Stimulated activated naive CD8-positive, alpha-beta T cell treated with anti-CD3 and anti-CD28 coated beads, Interleukin-15, Interleukin-2, amounts not matched to agents 100 ng/mL and 50 ng/mL, for 24 hours (primary cell): ENCODE results near the gene RXRG.

ENCODE experiments used
- H3K27ac Mint-ChIP-seq: one replicate; pipeline ENCODE4 v1.8.0; 2021; ENCODE audit warnings: mild to moderate bottlenecking, mixed read lengths
- H3K27me3 Mint-ChIP-seq: one replicate; pipeline ENCODE4 v1.8.0; 2021; ENCODE audit warnings: mixed read lengths
- H3K36me3 Mint-ChIP-seq: one replicate; pipeline ENCODE4 v1.8.0; 2021; ENCODE audit warnings: low read depth, mixed read lengths
- H3K4me1 Mint-ChIP-seq: one replicate; pipeline ENCODE4 v1.8.0; 2021; ENCODE audit warnings: low read depth, mixed read lengths
- H3K4me3 Mint-ChIP-seq: one replicate; pipeline ENCODE4 v1.8.0; 2021; ENCODE audit warnings: mild to moderate bottlenecking, mixed read lengths
- H3K9me3 Mint-ChIP-seq: one replicate; pipeline ENCODE4 v1.8.0; 2021; ENCODE audit warnings: mixed read lengths

Gene RXRG

GRCh38 chr1:165444897-165445370 lies at the start of gene RXRG:
Gene RXRG, minus strand, starts transcription at chr1:165445126. Its CDS starts 233 bp downstream, at chr1:165444893.
- Mint-ChIP-seq H3K9me3 (no peaks in the 10 kb centered on the region), H3K4me3 (no peak within 1 kb of the TSS), H3K4me1 (no peaks in the 10 kb centered on the region), H3K36me3 (no peaks in the 10 kb centered on the region), H3K27me3 (peaks cover 45% of the 10 kb centered on the region), H3K27ac (no peak within 1 kb of the TSS)

GRCh38 chr1:165492845-165493373 lies 48.0 kb upstream of the RXRG start:
- Mint-ChIP-seq H3K36me3 (no peaks in the 10 kb centered on the region), H3K4me3 (no peak overlapping the region), H3K4me1 (no peaks in the 10 kb centered on the region), H3K27ac (no peak overlapping the region), H3K27me3 (peaks cover 30% of the 10 kb centered on the region), H3K9me3 (no peaks in the 10 kb centered on the region)

DNA sequence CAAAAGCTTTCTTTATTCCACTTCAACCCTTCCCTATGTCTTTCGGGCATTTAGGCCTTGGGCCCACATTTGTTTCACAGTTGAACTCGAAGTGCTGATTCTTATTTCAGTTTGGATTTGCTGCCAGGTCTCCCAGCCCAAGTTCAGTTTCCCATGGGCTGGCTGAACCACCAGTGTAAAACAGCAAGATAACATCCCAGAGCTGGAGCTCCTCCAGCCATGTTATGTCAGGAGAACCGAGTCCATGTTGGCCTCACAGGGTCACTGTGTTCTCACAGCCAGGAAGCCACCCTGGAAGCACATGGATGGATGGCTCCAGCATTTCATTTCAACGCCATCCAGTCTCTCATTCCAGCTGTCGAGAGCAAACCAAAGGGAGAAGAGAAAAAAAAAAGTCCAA lies 45.2 kb upstream of the RXRG start:
- Mint-ChIP-seq H3K4me3 (no peak overlapping the region), H3K9me3 (no peaks in the 10 kb centered on the region), H3K36me3 (no peaks in the 10 kb centered on the region), H3K27ac (no peak overlapping the region), H3K4me1 (no peaks in the 10 kb centered on the region), H3K27me3 (peaks cover 33% of the 10 kb centered on the region)

GRCh38 chr1:165487921-165488320 lies 43.0 kb upstream of the RXRG start:
- H3K27ac Mint-ChIP-seq: no peak overlapping the region
- peaks cover 7% of the 10 kb centered on the region for H3K4me1 Mint-ChIP-seq
- no peaks in the 10 kb centered on the region for H3K36me3 Mint-ChIP-seq
- H3K9me3 Mint-ChIP-seq: no peaks in the 10 kb centered on the region
- peaks cover 27% of the 10 kb centered on the region for H3K27me3 Mint-ChIP-seq
- H3K4me3 Mint-ChIP-seq: no peak overlapping the region

GRCh38 chr1:165486663-165487062 lies 41.7 kb upstream of the RXRG start:
- no peak overlapping the region for H3K4me3 Mint-ChIP-seq
- H3K9me3 Mint-ChIP-seq: no peaks in the 10 kb centered on the region
- peaks cover 17% of the 10 kb centered on the region for H3K4me1 Mint-ChIP-seq
- H3K36me3 Mint-ChIP-seq: no peaks in the 10 kb centered on the region
- no peak overlapping the region for H3K27ac Mint-ChIP-seq
- peaks cover 23% of the 10 kb centered on the region for H3K27me3 Mint-ChIP-seq

DNA sequence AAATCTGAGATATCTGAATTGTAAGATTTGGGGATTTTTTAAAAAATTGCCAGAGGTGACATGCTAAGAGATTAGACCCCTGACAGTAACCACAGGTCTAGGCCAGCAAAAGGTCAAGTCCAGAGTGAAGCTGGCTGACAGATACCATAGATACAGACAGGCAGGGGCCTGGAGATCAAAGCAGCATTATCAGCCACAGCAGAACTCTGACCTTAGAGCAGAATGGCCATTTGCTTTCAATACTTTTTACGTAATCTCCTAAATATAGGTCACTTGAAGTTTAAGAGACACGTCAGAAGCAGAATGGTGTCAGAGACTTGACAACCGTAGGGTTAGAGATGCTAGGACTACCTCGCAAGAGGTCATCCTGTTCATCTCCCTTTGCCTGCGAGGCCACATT lies 40.8 kb upstream of the RXRG start:
- Mint-ChIP-seq H3K4me3 (no peak overlapping the region), H3K27me3 (peaks cover 17% of the 10 kb centered on the region), H3K4me1 (peaks cover 17% of the 10 kb centered on the region), H3K9me3 (no peaks in the 10 kb centered on the region), H3K27ac (no peak overlapping the region), H3K36me3 (no peaks in the 10 kb centered on the region)

GRCh38 chr1:165484532-165484931 lies 39.6 kb upstream of the RXRG start:
- H3K36me3 Mint-ChIP-seq: no peaks in the 10 kb centered on the region
- H3K4me3 Mint-ChIP-seq: no peak overlapping the region
- no peaks in the 10 kb centered on the region for H3K9me3 Mint-ChIP-seq
- peaks cover 15% of the 10 kb centered on the region for H3K27me3 Mint-ChIP-seq
- H3K27ac Mint-ChIP-seq: no peak overlapping the region
- H3K4me1 Mint-ChIP-seq: peaks cover 17% of the 10 kb centered on the region

GRCh38 chr1:165483412-165483811 lies 38.5 kb upstream of the RXRG start:
- no peak overlapping the region for H3K27ac Mint-ChIP-seq
- H3K9me3 Mint-ChIP-seq: no peaks in the 10 kb centered on the region
- no peak overlapping the region for H3K4me3 Mint-ChIP-seq
- peaks cover 23% of the 10 kb centered on the region for H3K27me3 Mint-ChIP-seq
- H3K36me3 Mint-ChIP-seq: no peaks in the 10 kb centered on the region
- H3K4me1 Mint-ChIP-seq: peaks cover 17% of the 10 kb centered on the region

DNA sequence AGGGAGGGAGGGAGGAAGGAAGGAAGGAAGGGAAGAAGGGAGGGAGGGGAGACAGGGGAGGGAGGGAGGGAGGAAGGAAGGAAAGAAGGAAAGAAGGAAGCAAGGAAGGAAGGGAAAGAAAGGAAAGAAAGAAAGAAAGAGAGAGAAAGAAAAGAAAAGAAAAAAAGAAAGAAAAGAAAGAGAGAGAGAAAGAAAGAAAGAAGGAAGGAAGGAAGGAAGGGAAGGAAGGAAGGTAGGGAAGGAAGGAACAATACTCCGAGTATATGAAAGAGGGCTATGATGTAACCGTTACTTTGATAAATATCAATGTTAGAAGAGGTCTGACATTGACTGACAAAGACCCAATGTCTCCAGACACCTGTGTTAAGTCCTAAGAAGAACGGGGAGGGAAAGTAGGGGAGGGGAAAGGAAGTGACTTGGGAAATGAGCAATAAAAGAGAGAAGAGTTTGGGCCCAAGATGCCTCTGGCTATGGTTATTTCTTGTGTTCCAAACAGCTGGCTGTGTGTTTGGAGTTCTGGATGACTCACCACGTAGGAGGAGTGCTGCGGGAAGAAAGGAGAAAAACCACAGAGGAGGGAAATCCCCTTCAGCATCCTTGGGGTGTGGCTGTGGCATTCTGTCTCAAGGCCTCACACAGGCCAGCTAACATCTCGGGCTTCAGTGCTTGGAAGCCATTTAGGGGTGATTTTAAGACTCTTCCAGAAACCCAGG lies 37.0 kb upstream of the RXRG start:
- Mint-ChIP-seq H3K36me3 (no peaks in the 10 kb centered on the region), H3K9me3 (no peaks in the 10 kb centered on the region), H3K27me3 (peaks cover 23% of the 10 kb centered on the region), H3K27ac (no peak overlapping the region), H3K4me3 (no peak overlapping the region), H3K4me1 (peaks cover 17% of the 10 kb centered on the region)

GRCh38 chr1:165476776-165477175 lies 31.9 kb upstream of the RXRG start:
- H3K27ac Mint-ChIP-seq: no peak overlapping the region
- peaks cover 28% of the 10 kb centered on the region for H3K27me3 Mint-ChIP-seq
- no peak overlapping the region for H3K4me3 Mint-ChIP-seq
- no peaks in the 10 kb centered on the region for H3K9me3 Mint-ChIP-seq
- no peaks in the 10 kb centered on the region for H3K36me3 Mint-ChIP-seq
- no peaks in the 10 kb centered on the region for H3K4me1 Mint-ChIP-seq

DNA sequence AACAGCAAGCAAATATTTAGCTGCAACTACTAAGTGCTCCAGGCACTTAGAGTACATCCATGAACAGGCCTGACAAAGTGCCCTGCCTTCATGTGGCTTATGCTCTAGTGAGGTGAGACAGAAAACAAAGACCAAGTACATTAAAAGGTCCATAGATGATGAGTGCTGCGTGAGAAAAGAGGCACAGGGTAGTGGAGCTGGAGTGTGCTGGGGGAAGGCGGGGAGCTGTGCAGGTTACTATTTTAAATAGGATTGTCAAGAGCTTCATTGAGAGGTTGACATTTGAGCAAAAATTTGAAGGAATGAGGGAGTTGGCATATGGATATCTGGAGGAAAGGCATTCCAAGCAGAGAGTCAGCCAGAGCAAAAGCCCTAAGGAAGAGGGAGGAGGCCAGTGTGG lies 29.3 kb upstream of the RXRG start:
- no peak overlapping the region for H3K27ac Mint-ChIP-seq
- H3K4me3 Mint-ChIP-seq: no peak overlapping the region
- H3K9me3 Mint-ChIP-seq: no peaks in the 10 kb centered on the region
- H3K27me3 Mint-ChIP-seq: peaks cover 28% of the 10 kb centered on the region
- no peaks in the 10 kb centered on the region for H3K4me1 Mint-ChIP-seq
- no peaks in the 10 kb centered on the region for H3K36me3 Mint-ChIP-seq

GRCh38 chr1:165473081-165473480 lies 28.2 kb upstream of the RXRG start:
- Mint-ChIP-seq H3K36me3 (no peaks in the 10 kb centered on the region), H3K4me3 (no peak overlapping the region), H3K27me3 (peaks cover 25% of the 10 kb centered on the region), H3K27ac (no peak overlapping the region), H3K9me3 (no peaks in the 10 kb centered on the region), H3K4me1 (no peaks in the 10 kb centered on the region)

- Mint-ChIP-seq H3K27me3 (peaks cover 23% of the 10 kb centered on the region), H3K4me1 (no peaks in the 10 kb centered on the region), H3K36me3 (no peaks in the 10 kb centered on the region), H3K9me3 (no peaks in the 10 kb centered on the region), H3K4me3 (no peak overlapping the region), H3K27ac (no peak overlapping the region)
These were observed 23.9 kb upstream of the RXRG start for GRCh38 chr1:165468726-165469249.

DNA sequence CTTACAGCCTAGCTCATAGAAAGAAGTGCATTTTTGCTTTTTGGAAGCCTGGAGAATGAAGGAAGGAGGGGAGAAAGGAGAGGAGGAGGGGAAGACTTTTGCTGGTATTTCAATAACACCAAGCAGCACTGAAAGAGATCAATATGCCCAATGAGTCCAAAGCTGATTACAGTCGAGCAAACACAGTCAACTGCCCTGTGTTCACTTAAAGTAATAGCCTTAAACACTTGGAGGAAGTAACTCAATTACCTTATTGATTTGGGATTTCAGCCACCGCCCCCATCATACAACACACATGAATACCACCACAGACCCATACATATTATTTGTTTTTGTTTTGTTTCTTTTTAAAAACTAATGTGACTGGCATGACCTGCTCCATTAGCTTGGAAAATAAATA lies 23.3 kb upstream of the RXRG start:
- H3K4me1 Mint-ChIP-seq: no peaks in the 10 kb centered on the region
- H3K27me3 Mint-ChIP-seq: peaks cover 23% of the 10 kb centered on the region
- no peak overlapping the region for H3K4me3 Mint-ChIP-seq
- no peak overlapping the region for H3K27ac Mint-ChIP-seq
- H3K9me3 Mint-ChIP-seq: no peaks in the 10 kb centered on the region
- H3K36me3 Mint-ChIP-seq: no peaks in the 10 kb centered on the region

DNA sequence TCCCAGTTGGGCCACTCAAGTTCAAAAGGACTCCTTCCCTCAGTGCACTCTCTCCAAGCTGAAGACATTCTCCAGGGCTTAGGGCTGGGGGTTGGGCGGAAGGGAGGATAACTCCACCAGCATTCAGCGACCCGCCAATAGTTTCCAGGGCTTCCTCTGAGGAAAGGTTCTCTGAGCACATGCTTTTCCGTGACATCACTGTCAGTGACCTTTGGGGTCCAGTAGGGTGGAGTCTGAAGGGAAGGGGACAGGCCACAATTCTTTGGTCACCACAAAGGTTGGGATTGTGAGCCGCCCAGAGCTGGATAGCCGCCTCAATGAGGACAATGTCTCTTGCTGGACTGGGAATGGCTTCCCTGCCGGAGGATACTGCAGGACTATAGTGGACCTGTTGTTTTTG lies 22.8 kb upstream of the RXRG start:
- H3K4me1 Mint-ChIP-seq: no peaks in the 10 kb centered on the region

GRCh38 chr1:165463978-165464377 lies 19.1 kb upstream of the RXRG start:
- Mint-ChIP-seq H3K36me3 (no peaks in the 10 kb centered on the region), H3K9me3 (no peaks in the 10 kb centered on the region), H3K27me3 (peaks cover 27% of the 10 kb centered on the region), H3K4me1 (no peaks in the 10 kb centered on the region), H3K27ac (no peak overlapping the region), H3K4me3 (no peak overlapping the region)

More for the DNA sequence above, 22.8 kb upstream of the RXRG start:
- no peak overlapping the region for H3K4me3 Mint-ChIP-seq
- no peaks in the 10 kb centered on the region for H3K9me3 Mint-ChIP-seq
- H3K27ac Mint-ChIP-seq: no peak overlapping the region
- H3K27me3 Mint-ChIP-seq: peaks cover 23% of the 10 kb centered on the region
- no peaks in the 10 kb centered on the region for H3K36me3 Mint-ChIP-seq
